ENCODE data around the gene FSD2.
"Not testable (repeated sequence)": the region's sequence is repeated elsewhere in the genome, so short reads cannot be mapped to it uniquely, and the experiment has no call there.

FSD2 gene

DNA sequence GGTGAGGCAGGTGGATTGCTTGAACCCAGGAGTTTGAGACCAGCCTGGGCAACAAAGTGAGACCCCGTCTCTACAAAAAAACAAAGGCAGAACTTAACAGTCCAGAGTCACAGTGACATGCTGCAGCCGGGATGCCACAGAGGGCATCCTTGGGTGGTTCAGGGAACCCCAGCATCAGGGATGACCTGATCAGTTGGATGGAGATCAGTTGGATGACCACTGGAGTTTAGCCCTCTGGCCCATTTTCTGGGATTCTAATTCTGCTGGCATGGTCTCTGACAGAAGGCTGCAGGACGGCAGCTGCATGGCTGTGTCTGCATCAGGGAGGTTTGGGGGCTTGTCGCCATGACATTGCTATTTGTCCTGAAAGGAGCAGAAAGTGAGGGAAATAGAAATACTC is 23.4 kb upstream of the FSD2 start:
- DNase-seq: no peak

GRCh38 chr15:82828075-82828474 is 22.2 kb upstream of the FSD2 start:
- DNase-seq: no peak

DNA sequence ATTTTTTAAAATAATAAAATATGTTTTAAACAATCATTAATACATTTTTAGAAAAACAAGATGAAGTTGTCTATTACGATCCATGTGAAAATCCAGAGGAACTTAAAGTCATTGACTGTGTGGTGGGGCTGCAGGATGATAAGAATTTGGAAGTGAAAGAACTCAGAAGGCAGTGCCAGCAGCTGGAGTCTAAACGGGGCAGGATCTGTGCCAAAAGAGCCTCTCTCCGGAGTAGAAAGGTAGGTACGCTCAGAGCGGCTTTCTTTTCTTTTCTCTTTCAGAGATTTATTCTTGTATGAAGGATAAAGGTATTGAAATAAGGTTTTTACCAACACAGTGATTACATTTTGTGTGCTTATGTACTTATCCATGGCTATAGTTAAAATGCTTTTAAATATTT is 17.2 kb upstream of the FSD2 start:
- DNase-seq: no peak

- not testable (repeated sequence) for DNase-seq
Observed at GRCh38 chr15:82821851-82822250, 16.0 kb upstream of the FSD2 start.

DNA sequence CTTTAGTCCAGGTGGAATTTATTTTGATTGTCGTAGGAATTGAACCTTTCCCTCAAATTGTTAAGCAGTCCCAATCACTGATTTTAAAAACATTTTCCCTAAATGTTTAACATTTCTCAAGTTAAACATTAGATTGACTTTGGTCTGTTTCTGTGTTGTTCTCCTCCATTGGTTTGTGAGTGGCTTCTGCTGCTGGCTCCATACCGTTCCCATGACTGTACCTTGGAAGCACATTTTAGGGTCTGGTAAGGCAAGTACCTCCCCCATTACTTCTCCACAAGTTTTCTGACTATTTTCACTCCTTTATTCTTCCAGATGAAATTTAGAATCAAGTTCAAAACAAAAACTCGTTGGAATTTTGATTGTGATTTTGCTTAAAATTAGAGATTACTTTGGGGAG is 15.5 kb upstream of the FSD2 start:
- not testable (repeated sequence) for DNase-seq

DNA sequence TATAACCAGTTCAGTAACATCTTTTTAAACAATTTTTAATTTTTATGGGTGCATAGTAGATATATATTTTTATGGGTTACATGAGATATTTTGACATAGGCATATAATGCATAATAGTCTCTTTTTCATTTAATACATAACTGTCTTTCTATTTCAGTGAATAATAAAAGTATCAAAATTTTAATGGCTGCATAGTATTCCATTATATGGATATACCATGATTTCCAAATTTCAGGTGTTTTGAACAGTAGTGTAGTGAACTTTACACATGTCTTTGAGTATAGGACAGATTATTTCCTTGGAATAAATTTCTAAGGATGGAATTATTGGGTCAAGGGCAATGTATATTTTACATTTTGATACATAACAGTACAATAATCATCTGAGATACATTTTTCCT is 14.3 kb upstream of the FSD2 start:
- no peak for DNase-seq

DNA sequence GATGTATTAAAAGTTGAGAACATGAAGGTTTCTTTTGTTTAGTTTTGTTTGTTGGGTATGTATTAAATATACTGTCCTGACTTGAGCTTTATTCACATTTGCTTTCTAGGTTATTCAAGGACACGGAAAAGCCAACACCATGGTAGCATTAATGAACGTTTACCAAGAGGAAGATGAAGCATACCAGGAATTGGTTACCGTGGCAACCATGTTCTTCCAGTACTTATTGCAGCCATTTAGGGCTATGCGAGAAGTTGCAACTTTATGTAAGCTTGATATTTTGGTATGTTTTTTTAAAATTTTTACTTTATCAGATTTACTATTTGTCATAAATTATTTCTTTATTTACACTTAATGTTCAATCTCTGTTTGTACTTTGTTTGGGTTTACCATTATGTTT is 7.1 kb upstream of the FSD2 start:
- no peak for DNase-seq

GRCh38 chr15:82810890-82811426 is 5.1 kb upstream of the FSD2 start:
- no peak for DNase-seq

DNA sequence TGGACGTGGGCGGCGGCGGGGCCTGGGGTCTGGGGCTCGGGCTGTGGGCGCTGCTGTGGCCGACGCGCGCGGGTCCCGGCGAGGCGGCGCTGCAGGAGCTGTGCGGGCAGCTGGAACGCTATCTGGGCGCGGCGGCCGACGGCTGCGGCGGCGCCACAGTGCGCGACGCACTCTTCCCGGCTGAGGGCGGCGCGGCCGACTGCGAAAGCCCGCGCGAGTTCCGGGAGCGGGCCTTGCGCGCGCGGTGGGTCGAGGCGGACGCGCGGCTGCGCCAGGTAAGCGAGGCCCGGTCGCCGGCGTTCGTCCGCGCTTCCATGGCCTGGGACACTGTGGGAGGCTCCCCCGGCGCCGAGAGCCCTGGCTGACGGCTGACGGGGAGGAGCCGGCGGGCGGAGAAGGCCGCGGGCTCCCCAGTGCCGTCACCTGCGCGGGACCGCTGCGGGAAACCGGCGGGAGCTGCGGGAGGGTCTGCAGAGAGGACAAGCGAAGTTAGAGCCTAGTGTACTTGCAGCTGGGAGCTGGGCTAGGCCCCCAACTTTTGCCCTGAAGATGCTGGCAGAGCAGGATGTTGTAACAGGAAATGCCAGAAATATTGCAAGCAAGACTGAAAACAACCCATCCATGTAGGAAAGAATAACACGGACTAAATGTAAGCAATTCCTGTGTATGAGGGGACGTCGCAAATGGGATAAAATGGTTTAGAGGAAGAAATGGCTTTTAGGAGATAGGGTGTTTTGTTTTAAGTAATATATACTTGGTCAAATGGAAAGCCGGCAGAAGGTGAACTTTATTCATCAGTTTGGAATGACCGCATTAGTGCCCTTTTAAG is 4.4 kb upstream of the FSD2 start:
- DNase-seq: peak; percentile 55

DNA sequence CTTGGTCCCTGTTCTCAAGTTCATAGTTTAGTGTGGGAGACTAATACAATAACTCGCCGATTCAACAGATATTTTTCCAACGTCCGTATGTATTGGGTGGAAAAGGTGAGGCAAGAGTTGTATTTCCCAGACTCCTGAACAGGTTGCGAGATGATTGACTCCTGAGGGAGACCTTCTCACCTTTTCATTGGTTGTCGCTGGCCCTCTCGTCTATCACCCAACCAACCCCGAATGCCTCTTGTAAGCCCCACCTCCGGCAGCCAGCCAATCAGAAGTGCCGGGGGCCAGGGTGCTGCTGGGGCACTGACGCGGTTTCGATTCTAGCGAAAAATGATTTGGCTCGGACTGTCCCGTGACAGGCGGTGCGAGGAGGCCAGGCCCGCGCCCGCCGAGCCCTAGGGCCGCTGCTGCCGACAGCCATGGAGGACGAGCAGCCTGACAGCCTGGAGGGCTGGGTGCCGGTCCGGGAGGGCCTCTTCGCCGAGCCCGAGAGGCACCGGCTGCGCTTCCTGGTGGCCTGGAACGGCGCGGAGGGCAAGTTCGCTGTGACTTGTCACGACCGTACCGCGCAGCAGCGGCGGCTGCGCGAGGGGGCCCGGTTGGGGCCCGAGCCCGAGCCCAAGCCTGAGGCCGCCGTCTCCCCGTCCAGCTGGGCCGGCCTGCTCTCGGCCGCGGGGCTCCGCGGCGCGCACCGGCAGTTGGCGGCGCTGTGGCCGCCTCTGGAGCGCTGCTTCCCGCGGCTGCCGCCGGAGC is 3.6 kb upstream of the FSD2 start, which contains the start of gene WHAMM:
WHAMM (plus strand) TSS at position 321 of the 753 bp plus-strand sequence; CDS start at position 420, 99 bp downstream.
- peak; percentile 95 for DNase-seq

GRCh38 chr15:82808634-82809041 is 2.8 kb upstream of the FSD2 start:
- DNase-seq: no peak

DNA sequence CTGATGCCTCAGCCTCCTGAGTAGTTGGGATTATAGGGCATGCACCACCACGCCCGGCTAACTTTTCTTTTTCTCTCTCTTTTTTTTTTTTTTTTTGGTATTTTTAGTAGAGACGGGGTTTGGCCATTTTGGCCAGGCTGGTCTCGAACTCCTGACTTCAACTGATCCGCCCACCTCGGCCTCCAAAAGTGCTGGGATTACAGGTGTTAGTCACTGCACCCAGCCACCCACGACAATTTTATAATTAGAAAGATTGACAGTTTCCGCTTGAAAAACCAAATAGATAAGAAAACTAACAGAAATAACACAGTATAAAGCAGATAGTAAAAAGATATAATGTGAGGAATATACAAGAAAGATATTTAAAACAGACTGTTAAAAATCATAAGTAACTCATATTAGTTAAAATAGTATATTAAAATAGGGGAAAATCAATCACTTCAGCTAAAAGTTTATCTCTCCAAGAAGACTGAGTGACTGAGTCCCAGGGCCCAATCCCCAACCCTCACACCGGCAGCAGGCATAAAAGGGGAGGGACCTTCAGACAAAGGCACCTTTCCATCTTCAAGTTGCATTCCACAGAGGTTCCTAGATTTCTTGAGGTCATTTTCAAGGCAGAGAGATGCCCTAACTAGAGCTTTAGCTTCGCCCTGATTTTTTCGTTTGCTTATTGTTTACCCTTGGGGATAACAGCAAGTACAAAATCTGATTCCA is 2.2 kb upstream of the FSD2 start:
- DNase-seq: no peak

- DNase-seq: no peak
Observed at GRCh38 chr15:82804575-82804949, 1.3 kb downstream of the FSD2 start.

- no peak for DNase-seq
Observed at GRCh38 chr15:82803793-82804574, 1.9 kb downstream of the FSD2 start.

GRCh38 chr15:82802497-82802896 is 3.4 kb downstream of the FSD2 start:
- no peak for DNase-seq

DNA sequence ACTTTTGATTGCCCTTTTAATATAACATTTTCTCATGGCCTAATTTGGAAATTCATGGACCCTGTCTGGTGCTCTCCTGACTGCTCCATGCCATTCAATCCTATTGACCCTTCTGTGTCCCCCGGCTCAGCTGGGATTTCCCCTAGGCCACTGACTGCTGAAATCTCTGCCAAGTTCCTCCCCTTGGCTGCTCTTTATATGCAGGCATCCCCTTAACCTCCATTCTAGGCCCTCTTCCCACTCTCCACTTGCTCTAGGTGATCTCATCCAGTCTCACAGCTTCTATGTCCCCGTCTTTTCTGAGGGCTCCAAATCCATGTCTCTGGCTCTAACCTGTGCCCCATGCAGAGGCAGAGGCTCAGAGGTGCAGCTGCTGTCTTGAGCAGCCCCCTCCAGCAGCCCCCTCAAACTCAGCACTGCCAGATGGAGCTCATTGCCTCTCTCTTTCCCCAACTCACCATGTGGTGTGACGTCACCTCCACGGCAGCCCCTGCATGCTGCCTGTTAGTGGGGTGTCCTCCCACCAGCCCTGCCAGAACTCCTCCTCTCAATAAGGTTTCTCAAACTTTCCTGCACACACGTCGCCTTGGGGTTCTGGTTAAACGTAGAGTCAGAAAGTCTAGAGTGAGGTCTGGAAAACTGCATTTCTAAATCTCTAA is 6.6 kb downstream of the FSD2 start:
- no peak for DNase-seq

DNA sequence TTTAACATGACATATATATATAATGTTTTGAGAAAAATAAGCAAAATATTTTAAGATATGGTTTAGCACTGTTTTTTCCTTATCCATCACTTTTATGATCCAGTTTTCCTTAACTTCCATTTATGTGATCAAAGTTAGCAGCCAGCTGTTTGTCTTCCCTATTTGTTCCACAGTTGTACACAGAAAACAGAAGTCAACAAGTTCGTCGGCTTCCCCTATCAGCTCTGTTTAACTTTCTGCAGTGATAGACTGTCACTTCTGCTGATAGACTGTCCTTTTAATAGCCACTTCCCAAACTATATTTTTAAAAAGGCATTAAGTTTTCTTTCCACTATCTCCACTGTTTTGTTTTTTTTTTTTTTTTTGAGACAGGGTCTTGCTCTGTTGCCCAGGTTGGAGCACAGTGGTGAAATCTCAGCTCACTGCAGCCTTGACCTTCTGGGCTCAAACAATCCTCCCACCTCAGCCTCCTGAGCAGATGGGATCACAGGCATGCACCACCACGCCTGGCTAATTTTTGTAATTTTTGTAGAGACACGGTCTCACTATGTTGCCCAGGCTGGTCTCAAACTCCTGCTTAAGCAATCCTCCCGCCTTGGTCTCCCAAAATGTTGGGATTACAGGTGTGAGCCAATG is 7.2 kb downstream of the FSD2 start:
- no peak for DNase-seq

- no peak for DNase-seq
Observed at GRCh38 chr15:82798104-82798503, 7.8 kb downstream of the FSD2 start.

DNA sequence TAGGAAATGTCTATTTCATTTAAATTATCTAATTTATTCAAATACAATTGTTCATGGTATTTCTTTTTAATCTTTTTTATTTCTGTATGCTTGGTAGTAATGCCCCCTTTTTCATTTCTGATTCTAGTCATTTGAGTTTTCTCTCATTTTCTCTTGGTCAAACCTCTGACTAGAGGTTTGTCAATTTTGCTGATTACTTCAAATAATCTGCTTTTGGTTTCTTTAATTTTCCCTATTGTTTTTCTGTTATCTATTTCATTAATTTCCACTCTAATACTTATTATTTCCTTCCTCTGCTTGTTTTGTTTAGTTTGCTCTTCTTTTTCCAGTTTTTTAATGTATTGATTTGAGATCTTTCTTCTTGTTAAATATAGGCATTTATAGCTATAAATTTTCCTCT is 12.1 kb downstream of the FSD2 start:
- DNase-seq: no peak

GRCh38 chr15:82792068-82792467 is 13.8 kb downstream of the FSD2 start:
- DNase-seq: no peak

- DNase-seq: no peak
Observed at GRCh38 chr15:82790321-82790720, 15.5 kb downstream of the FSD2 start.

Measured in NCI-H2171 (cell line).